GM12873 (cell line): ENCODE results near the gene MINDY1.

ENCODE experiments used
- TF ChIP-seq, protein P1 (sequence below): IDR thresholded peaks from 2 replicates; pipeline ENCODE4 v1.5.1; 2012; ENCODE audit warnings: low read depth, mild to moderate bottlenecking, moderate library complexity, low read length, control low read depth; ENCODE audit not compliant: insufficient read depth; ENCODE audit errors: missing control alignments

MINDY1 gene

DNA sequence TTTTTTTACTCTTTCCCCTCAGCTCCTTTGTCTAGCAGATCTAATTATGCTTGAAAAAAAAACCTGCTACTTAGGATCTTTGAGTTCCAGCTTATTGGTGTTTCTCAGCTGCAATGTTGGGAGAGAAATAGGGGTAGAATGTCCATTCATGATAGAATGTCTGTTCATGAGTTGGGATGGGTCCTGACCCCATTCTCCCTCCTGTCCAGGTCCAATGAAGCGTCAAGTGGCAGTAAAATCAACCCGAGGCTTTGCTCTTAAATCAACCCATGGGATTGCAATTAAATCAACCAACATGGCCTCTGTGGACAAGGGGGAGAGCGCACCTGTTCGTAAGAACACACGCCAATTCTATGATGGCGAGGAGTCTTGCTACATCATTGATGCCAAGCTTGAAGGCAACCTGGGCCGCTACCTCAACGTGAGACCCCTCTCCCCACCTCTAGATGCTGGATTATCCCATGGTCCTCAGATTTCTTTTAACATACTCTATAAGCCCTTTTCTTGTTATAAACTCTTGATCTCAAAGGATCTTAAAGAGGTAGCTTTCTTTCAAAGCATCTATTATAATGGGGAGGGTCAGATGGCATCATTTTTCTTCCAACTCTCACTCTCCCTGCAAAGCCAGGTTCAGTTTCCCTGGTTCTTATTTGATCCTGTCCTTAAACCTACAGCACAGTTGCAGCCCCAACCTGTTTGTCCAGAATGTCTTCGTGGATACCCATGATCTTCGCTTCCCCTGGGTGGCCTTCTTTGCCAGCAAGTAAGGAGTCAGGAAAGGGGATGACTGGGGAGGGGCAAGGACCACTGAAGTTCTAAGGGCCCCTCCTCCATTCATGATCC, 43.2 kb downstream of the MINDY1 start:
- TF ChIP-seq, protein P1, sequence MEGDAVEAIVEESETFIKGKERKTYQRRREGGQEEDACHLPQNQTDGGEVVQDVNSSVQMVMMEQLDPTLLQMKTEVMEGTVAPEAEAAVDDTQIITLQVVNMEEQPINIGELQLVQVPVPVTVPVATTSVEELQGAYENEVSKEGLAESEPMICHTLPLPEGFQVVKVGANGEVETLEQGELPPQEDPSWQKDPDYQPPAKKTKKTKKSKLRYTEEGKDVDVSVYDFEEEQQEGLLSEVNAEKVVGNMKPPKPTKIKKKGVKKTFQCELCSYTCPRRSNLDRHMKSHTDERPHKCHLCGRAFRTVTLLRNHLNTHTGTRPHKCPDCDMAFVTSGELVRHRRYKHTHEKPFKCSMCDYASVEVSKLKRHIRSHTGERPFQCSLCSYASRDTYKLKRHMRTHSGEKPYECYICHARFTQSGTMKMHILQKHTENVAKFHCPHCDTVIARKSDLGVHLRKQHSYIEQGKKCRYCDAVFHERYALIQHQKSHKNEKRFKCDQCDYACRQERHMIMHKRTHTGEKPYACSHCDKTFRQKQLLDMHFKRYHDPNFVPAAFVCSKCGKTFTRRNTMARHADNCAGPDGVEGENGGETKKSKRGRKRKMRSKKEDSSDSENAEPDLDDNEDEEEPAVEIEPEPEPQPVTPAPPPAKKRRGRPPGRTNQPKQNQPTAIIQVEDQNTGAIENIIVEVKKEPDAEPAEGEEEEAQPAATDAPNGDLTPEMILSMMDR = no peak

GRCh38 chr1:150961756-150962155, 44.9 kb downstream of the MINDY1 start:
- TF ChIP-seq, protein P1 = no peak

- TF ChIP-seq, protein P1 = no peak
These were observed 46.1 kb downstream of the MINDY1 start for GRCh38 chr1:150960646-150961045.

- TF ChIP-seq, protein P1 = no peak
These were observed 49.0 kb downstream of the MINDY1 start for GRCh38 chr1:150957666-150958065.

DNA sequence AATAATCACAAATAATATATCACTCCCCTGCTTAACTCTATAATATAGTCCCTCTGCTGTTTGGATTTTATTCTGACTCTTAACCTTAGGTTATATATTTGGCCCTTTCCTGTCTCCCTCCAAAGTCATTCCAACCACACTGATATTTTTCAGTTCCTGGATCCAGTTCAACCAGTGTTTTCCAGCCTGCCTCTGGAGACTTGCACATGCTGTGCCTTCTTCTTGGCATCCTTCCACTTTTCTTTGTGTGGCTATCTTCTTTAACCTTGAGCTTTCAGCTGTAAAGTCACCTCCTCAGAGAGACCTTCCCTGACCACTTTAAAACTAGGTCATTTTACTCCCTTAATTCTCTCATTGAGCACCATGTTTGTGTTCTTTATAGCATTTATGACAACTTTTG, 51.4 kb downstream of the MINDY1 start:
- TF ChIP-seq, protein P1 = no peak

DNA sequence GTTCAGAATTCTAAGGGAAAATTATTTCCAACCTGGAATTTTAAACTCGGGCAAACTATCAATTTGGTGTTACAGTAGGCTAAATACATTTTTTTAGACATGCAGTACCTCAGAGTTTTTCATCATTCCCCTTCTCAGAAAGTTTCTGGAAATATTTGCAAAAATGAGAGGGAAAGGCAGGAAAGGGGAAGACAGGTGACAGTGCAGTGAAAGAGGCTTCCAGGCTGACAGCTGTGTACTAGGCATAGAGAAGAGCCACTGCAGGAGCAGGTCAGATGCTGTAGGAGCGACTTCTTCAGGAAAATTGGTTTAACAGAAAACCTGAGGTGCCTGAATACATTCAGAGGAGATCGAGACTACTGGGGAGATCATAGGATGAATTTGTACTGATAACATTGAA, 52.0 kb downstream of the MINDY1 start:
- TF ChIP-seq, protein P1 = no peak
